Endothelial cell of umbilical vein (primary cell): ENCODE data around the gene RAB31. TPM values are rescaled to one million over a fixed set of nuclear protein-coding genes. Genes with fewer than 3 reads are reported as not detected.

ENCODE experiments used
- BruUV-seq: library from RNA; stranded (reverse); fragments of 400-500 nt; replicated peaks from 2 replicates; lab custom pipeline; 2021; lab: Mats Ljungman, UMichigan
- CTCF ChIA-PET: fragments of 300-600, 350-600 bp; sonication (Branson Sonifier 250); formaldehyde crosslinking; loops from one replicate; lab custom pipeline; 2021; ENCODE audit warnings: antibody characterized with exemption, inconsistent platforms; lab: Charles Lee
- POLR2A ChIA-PET: fragments of 300-600, 350-600 bp; sonication (Branson Sonifier 250); formaldehyde crosslinking; loops from one replicate; lab custom pipeline; 2021; ENCODE audit warnings: antibody characterized with exemption, inconsistent platforms; lab: Charles Lee
- DNase-seq: peaks from one replicate; pipeline ENCODE4 v3.0.0-alpha.2; 2011; ENCODE audit warnings: low read depth, low spot score
- FAIRE-seq: peaks from 2 replicates; lab custom pipeline; 2011; peaks lifted over from hg19 to GRCh38; lab: Jason Lieb, UNC
- H2AFZ ChIP-seq: 2 replicates; pipeline ENCODE4 v1.6.0; 2012; ENCODE audit warnings: low read depth, low read length, control low read depth, inconsistent platforms
- H3K27ac ChIP-seq: 2 replicates; pipeline ENCODE4 v1.5.1; 2011; ENCODE audit warnings: low read depth, mild to moderate bottlenecking, control low read depth, low read length, moderate library complexity; ENCODE audit not compliant: insufficient read depth
- H3K27me3 ChIP-seq, 2 experiments: 2 replicates each; pipeline versions ENCODE4 v1.6.0 to v1.6.1; 2011; ENCODE audit warnings: low read length in 2 of 2, mixed read lengths in 1 of 2; ENCODE audit not compliant: control insufficient read depth in 2 of 2, insufficient read depth in 2 of 2
- H3K36me3 ChIP-seq, 2 experiments: 2 replicates in 1 of 2; 3 replicates in 1 of 2; pipeline ENCODE4 v1.5.1; 2011; ENCODE audit warnings: low read length in 2 of 2, mild to moderate bottlenecking in 1 of 2, moderate library complexity in 1 of 2; ENCODE audit not compliant: control insufficient read depth in 2 of 2, insufficient read depth in 2 of 2; ENCODE audit errors: extremely low read depth in 1 of 2
- H3K4me1 ChIP-seq: 3 replicates; pipeline ENCODE4 v1.5.1; 2011; ENCODE audit warnings: mild to moderate bottlenecking, low read length; ENCODE audit not compliant: control insufficient read depth, insufficient read depth; ENCODE audit errors: extremely low read depth
- H3K4me2 ChIP-seq: 2 replicates; pipeline ENCODE4 v1.6.1; 2011; ENCODE audit warnings: low read length, control low read depth, mixed read lengths; ENCODE audit not compliant: insufficient read depth
- H3K4me3 ChIP-seq, 3 experiments: fragments of 200-600 bp in 1 of 3; sonication (generic), shearing (Covaris generic) in 1 of 3; replicated peaks in 1 of 3; 2 replicates each; pipeline ENCODE4 v1.5.1; 2011 to 2016; ENCODE audit warnings: control low read depth in 3 of 3, low read length in 3 of 3, mild to moderate bottlenecking in 2 of 3, inconsistent platforms in 1 of 3, low read depth in 1 of 3, moderate library complexity in 1 of 3; ENCODE audit not compliant: insufficient read depth in 1 of 3
- H3K79me2 ChIP-seq: 2 replicates; pipeline ENCODE4 v1.6.0; 2012; ENCODE audit warnings: low read length, inconsistent platforms; ENCODE audit not compliant: control insufficient read depth, insufficient read depth
- H3K9ac ChIP-seq: replicated peaks from 2 replicates; pipeline ENCODE3; 2011; ENCODE audit warnings: low read length, control low read depth; ENCODE audit not compliant: insufficient read depth; ENCODE audit errors: extremely low read depth
- H3K9me1 ChIP-seq: replicated peaks from 3 replicates; pipeline ENCODE4 v1.6.0; 2011; ENCODE audit warnings: mild to moderate bottlenecking, low read length; ENCODE audit not compliant: control insufficient read depth, insufficient read depth; ENCODE audit errors: extremely low read depth
- H3K9me3 ChIP-seq: replicated peaks from 2 replicates; pipeline ENCODE4 v1.5.1; 2012; ENCODE audit warnings: low read length, inconsistent platforms; ENCODE audit not compliant: control insufficient read depth, insufficient read depth
- H4K20me1 ChIP-seq: replicated peaks from 2 replicates; pipeline ENCODE3; 2011; ENCODE audit warnings: mild to moderate bottlenecking, low read length; ENCODE audit not compliant: control insufficient read depth, insufficient read depth; ENCODE audit errors: extremely low read depth
- CTCF ChIP-seq, 2 donors: IDR thresholded peaks; 1 replicate in 1 of 2; 2 replicates in 1 of 2; pipeline ENCODE4 v1.5.1; 2011; ENCODE audit warnings: low read length in 2 of 2, mild to moderate bottlenecking in 2 of 2, moderate library complexity in 2 of 2, control low read depth in 1 of 2, inconsistent platforms in 1 of 2, low read depth in 1 of 2; ENCODE audit not compliant: insufficient read depth in 1 of 2; ENCODE audit errors: extremely low read depth in 1 of 2
- EZH2 ChIP-seq: IDR thresholded peaks from 2 replicates; pipeline ENCODE4 v1.6.1; 2012; ENCODE audit warnings: borderline replicate concordance, low read depth, mild to moderate bottlenecking, moderate library complexity, low read length, inconsistent platforms; ENCODE audit not compliant: severe bottlenecking
- FOS ChIP-seq: IDR thresholded peaks from 2 replicates; pipeline ENCODE4 v1.6.1; 2011; ENCODE audit warnings: mild to moderate bottlenecking, low read length, moderate library complexity, borderline replicate concordance; ENCODE audit not compliant: insufficient read depth
- GATA2 ChIP-seq: IDR thresholded peaks from 2 replicates; pipeline ENCODE4 v1.7.0; 2011; ENCODE audit warnings: low read depth, mild to moderate bottlenecking, moderate library complexity, mixed read lengths, low read length; ENCODE audit not compliant: insufficient read length, insufficient read depth
- JUN ChIP-seq: IDR thresholded peaks from 2 replicates; pipeline ENCODE4 v1.6.1; 2011; ENCODE audit warnings: borderline replicate concordance, low read depth; ENCODE audit not compliant: insufficient read length, insufficient read depth
- MAX ChIP-seq: IDR thresholded peaks from 2 replicates; pipeline ENCODE4 v1.6.1; 2011; ENCODE audit not compliant: insufficient read depth, insufficient read length
- MYC ChIP-seq: IDR thresholded peaks from one replicate; pipeline ENCODE4 v1.6.1; 2011; ENCODE audit warnings: mild to moderate bottlenecking, low read depth, low read length
- POLR2A ChIP-seq: IDR thresholded peaks from 2 replicates; pipeline ENCODE4 v1.6.1; 2012; ENCODE audit warnings: low read depth, mild to moderate bottlenecking, control low read depth, low read length
- POLR2AphosphoS5 ChIP-seq: IDR thresholded peaks from 2 replicates; pipeline ENCODE4 v1.6.1; 2012; ENCODE audit warnings: low read depth, mild to moderate bottlenecking, control low read depth, low read length, moderate library complexity; ENCODE audit not compliant: insufficient read depth
- dilution Hi-C: fragments of 300-500 bp; cut with MboI; formaldehyde crosslinking; loops from one replicate; pipeline ENCODE4 v1.15.0; 2019; ENCODE audit warnings: low sequenced_read_pairs; ENCODE audit not compliant: extremely low pct_ligation_motif_present
- intact Hi-C: fragments of 100-400 bp; cut with micrococcal nuclease; formaldehyde crosslinking; loops from one replicate; pipeline ENCODE4 v1.10.0; 2022
- polyA plus RNA-seq, 4 experiments: library from polyadenylated mRNA; depleted of rRNA in 3 of 4; stranded (reverse) in 3 of 4; unstranded in 1 of 4; fragments of >200 nt; gene quantifications; 2 replicates each; pipeline versions ENCODE4 v1.2.1 to v1.2.3, GENCODE V29; 2011 to 2012; ENCODE audit warnings: missing spikeins in 1 of 4
- total RNA-seq: library from RNA; stranded (reverse); gene quantifications from 2 replicates; pipeline ENCODE4 v1.2.3, GENCODE V29; 2021

RAB31 gene
- total and polyA plus RNA-seq, 2 donors (not counting 3 experiments of a cell fraction or from before 2014, with no cell fraction given), result 30.5 TPM

- Histone ChIP-seq H3K36me3 (no peaks in the 10 kb centered on the region), H3K79me2 (no peaks in the 10 kb centered on the region), H3K4me2 (no peak overlapping the region), H3K9me1 (no peaks in the 10 kb centered on the region), H3K9ac (no peak overlapping the region), H3K9me3 (no peaks in the 10 kb centered on the region), H3K27ac (no peak overlapping the region), H3K4me3 (no peak overlapping the region), H4K20me1 (no peaks in the 10 kb centered on the region), H2AFZ (no peak overlapping the region), H3K27me3 (no peaks in the 10 kb centered on the region), H3K4me1 (no peaks in the 10 kb centered on the region)
- DNase-seq (no peak), FAIRE-seq (no peak)
- dilution Hi-C loops (no loop called here), intact Hi-C loops (no loop called here)
- CTCF ChIA-PET, result no interaction called here
- POLR2A ChIA-PET, result no interaction called here
- no TSS peak for BruUV-seq
- TF ChIP-seq POLR2A (no peak), GATA2 (no peak), FOS (no peak), JUN (no peak), CTCF (IDR thresholded peaks at IDR 0.05; ENCODE audit: extremely low read depth in 1 of 2, insufficient read depth in 1 of 2, low read depth in 1 of 2, low read length in 2 of 2) (no peak), MYC (no peak), POLR2AphosphoS5 (no peak), MAX (no peak), EZH2 (no peak)
These were observed 16.9 kb upstream of the RAB31 start for GRCh38 chr18:9691235-9691634.
